Measurements from ENCODE around the gene AGTRAP.

- TF ChIP-seq CTCF (IDR thresholded peaks at IDR 0.05; ENCODE audit: low read depth, low read length) (no peak), EZH2phosphoT487 (IDR thresholded peaks at IDR 0.05; ENCODE audit: low read depth) (no peak)
These were observed 43.9 kb downstream of the AGTRAP start for GRCh38 chr1:11779715-11780379.

Data from OCI-LY3 (cell line).